ENCODE measurements around the gene HPN.

- TF ChIP-seq POLR2A (IDR thresholded peaks at IDR 0.05; ENCODE audit: low read depth, low read length) (no peak), POU2F2 (IDR thresholded peaks at IDR 0.05; ENCODE audit: low read depth, low read length) (no peak), POLR2AphosphoS5 (IDR thresholded peaks at IDR 0.05; ENCODE audit: low read depth, low read length) (no peak), TAF1 (IDR thresholded peaks at IDR 0.05; ENCODE audit: low read depth, low read length) (no peak), SPI1 (IDR thresholded peaks at IDR 0.05; ENCODE audit: low read depth, low read length) (no peak), PAX5 (IDR thresholded peaks at IDR 0.05; ENCODE audit: insufficient read depth, low read length, severe bottlenecking) (no peak)
Observed at GRCh38 chr19:35023428-35023827, 18.1 kb upstream of the HPN start.

Measured in GM12891 (cell line).